HG03045 (cell line): ENCODE data around the gene SALL2.
A peak's percentile ranks its signal among the peaks of the same experiment; 100 is the strongest.

Source experiments
- ATAC-seq: cut with Tn5 transposase; IDR thresholded peaks from one replicate; pipeline ENCODE4 v1.9.1; 2021; ENCODE audit warnings: mild to moderate bottlenecking, moderate library complexity; ENCODE audit not compliant: unreplicated experiment

The SALL2 gene

DNA sequence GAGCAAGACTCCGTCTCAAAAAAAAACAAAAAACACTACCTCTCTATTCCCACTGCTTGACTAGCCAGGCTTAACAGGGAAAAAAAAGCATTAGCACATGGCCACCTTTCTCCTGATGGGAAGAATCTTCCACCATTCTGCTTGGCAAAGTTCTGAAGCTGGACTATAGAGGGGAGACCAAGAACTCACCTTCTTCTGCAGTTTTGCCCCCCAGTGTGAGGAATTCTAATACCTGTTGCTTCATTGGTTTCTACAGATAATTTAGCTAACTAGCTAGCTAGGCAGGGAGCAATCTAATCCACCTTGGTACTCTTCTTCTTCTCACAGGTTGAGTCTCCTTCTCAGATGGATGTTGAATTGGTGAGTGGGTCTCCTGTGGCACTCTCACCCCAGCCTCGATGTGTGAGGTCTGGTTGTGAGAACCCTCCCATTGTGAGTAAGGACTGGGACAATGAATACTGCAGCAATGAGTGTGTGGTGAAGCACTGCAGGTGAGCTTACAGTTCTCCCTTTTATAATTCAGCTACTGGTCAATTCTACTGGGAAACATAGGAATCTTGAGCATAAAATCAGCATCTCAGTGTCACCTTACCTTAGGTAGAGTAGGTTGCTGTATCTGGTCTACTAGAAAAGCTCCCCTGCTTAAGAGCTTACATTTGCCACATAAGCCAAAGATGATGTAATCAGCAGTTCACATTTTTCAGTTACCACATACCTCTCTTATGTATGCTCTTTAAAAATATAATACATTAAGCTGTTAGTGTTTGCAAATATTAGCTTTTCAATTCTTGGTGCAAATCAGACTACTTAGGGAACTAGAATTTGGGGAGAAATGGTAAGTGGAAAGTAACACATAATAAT, 31.0 kb downstream of the SALL2 start:
- ATAC-seq = no peak

DNA sequence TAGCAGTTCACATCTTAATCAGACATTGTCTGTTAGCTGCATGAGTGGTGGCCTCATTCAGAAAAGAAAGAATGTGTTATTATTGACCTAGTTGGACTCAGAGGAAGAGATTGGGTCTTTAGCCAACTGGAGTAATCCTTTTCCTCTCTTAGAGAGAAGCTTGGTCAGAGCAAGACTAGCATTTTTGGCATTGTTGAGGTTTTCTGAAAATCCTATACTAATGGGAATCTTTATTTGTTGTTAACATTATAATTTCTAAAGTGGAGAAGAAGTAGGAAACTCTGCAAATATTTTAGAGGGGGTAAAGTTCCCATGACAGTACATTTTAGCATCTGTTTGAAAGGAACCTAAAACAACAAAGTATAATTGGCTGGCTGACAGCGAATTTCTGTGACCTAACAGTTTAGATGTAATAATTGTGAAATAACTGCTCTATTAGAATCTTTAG, 39.5 kb downstream of the SALL2 start:
- ATAC-seq = no peak

DNA sequence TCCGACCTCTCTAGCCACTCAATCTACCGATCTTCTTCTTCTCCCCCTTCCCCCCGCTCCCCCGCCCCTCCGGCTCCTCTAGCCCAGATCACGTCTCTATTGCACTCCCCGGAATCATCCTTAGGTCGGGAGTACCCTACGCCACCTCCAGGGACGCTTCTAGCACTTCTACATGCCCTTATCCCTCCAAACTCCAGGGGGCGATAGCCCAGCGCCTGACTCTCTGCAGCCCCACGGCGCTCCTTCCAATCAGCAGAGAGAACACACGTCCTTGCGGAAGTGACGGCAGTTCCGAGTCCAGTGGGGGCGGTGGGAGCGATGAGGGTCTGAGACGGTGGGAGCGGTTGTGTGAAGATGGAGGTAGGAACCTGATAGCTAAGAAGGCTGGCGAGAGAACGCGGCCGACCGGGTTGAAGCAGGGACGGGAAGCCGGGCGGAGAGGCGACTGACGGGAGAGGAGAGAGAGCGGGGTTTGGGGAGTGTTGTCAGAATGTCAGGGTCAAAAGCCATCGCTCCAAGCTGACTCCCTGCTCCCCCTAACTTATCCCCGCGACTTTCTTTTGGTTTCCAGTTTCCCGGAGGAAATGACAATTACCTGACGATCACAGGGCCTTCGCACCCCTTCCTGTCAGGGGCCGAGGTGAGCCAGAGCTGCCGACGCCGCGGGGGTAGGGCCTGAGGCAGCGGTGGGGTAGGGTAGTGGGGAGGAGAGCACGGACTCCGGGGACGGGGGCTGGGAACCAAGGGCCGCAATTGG, 49.0 kb downstream of the SALL2 start, which contains the start of the genes RAB2B and TOX4:
TSS of gene RAB2B (minus strand) at position 35 of the 757 bp plus-strand sequence. CDS start 87 bp downstream, outside the sequence.
TSS of gene TOX4 (plus strand) at position 271 of the 757 bp plus-strand sequence. CDS start at position 355, 84 bp downstream.
- ATAC-seq = peak; percentile 99

DNA sequence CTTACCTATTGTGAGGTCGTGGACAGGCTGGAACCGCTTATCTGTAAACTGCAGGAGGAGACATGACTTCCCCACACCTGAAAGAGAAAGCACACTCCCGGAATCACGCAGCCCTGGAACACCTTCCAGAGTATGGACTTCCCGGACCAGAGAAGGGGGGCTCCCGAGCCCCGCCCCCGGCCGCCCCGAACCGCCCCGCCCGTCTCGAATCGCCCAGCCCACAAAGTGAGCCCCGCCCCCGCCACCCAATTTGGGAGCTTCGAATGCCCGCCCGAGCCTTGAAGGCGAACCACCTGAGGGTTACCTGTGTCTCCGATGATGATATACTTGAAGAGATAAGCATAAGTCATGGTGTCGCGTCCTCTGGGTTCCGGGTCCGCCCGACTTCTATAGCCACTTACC, 49.6 kb downstream of the SALL2 start:
- ATAC-seq = peak; percentile 36

DNA sequence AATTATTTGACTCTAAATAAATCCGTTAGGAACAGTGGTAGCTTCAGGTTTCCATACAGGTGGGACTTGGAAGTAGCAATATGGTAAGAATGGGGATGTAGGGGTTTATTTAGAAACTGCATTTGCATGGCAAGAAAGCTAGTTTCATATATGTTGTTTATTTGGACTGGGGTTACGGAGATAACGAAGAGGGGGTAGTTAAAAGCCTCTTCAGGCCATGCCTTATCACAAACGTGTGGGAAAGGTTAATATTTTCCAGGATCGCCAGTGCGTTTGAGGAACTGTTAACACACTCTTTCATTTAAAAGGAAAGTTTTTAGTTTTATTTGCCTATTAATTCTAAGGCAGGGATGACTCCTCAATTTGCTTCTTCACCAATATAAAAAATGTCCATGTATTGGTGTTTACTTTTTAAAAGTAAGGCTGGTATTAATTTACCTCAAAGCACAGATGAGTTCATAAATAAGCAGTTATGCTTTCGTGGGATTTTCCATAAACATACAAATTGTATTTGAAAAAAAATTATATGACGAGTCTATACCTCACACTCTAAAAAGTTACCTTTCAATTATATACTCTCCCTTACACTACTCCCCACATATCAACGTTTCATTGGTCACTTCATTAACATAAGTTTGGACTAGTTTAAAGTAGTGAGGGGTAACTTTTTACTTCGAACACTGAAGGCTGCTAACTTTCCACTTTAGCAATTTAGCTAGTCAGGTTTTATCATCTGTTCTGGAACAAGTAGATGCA, 50.2 kb downstream of the SALL2 start:
- no peak for ATAC-seq
